ENCODE results near the gene PPP1R3E. TPM values are rescaled to one million over a fixed set of nuclear protein-coding genes. Genes with fewer than 3 reads are reported as not detected.
"Not testable (repeated sequence)": the region's sequence is repeated elsewhere in the genome, so short reads cannot be mapped to it uniquely, and the experiment has no call there.

The PPP1R3E gene
- polyA plus RNA-seq, 12 donors, result 11.7 to 27.1 (median 19.2) TPM; not detected in 1

- DNase-seq, result no peak
Measured at GRCh38 chr14:23299211-23299957, 3.3 kb downstream of the PPP1R3E start.

- DNase-seq, result no peak
Measured at GRCh38 chr14:23297611-23298277, 4.9 kb downstream of the PPP1R3E start.

GRCh38 chr14:23297096-23297495 is 5.6 kb downstream of the PPP1R3E start:
- DNase-seq, result no peak

GRCh38 chr14:23296012-23296777 is 6.5 kb downstream of the PPP1R3E start:
- DNase-seq, result no peak

- peak; percentile 49 for DNase-seq
Measured at GRCh38 chr14:23294734-23295561, 7.7 kb downstream of the PPP1R3E start.

- no peak for DNase-seq
Measured at GRCh38 chr14:23286902-23287479, 15.7 kb downstream of the PPP1R3E start.

- peak; percentile 98 for DNase-seq
Measured at GRCh38 chr14:23286020-23286901, 16.4 kb downstream of the PPP1R3E start, which contains the start of gene HOMEZ. HOMEZ (minus strand) TSS chr14:23286132; CDS start chr14:23285952, 180 bp downstream.

- no peak for DNase-seq
Measured at GRCh38 chr14:23285530-23286019, 17.1 kb downstream of the PPP1R3E start.

GRCh38 chr14:23284654-23285529 is 17.8 kb downstream of the PPP1R3E start:
- DNase-seq, result no peak

- DNase-seq, result no peak
Measured at GRCh38 chr14:23281247-23281646, 21.4 kb downstream of the PPP1R3E start.

- DNase-seq, result not testable (repeated sequence)
Measured at GRCh38 chr14:23277928-23278327, 24.7 kb downstream of the PPP1R3E start.

GRCh38 chr14:23277189-23277588 is 25.5 kb downstream of the PPP1R3E start:
- DNase-seq, result no peak

GRCh38 chr14:23275412-23275811 is 27.2 kb downstream of the PPP1R3E start:
- DNase-seq, result no peak

- no peak for DNase-seq
Measured at GRCh38 chr14:23269193-23269592, 33.5 kb downstream of the PPP1R3E start.

GRCh38 chr14:23260849-23261248 is 41.8 kb downstream of the PPP1R3E start:
- not testable (repeated sequence) for DNase-seq

GRCh38 chr14:23259426-23259825 is 43.2 kb downstream of the PPP1R3E start:
- DNase-seq, result no peak

- no peak for DNase-seq
Measured at GRCh38 chr14:23258256-23258655, 44.4 kb downstream of the PPP1R3E start.

- no peak for DNase-seq
Measured at GRCh38 chr14:23252420-23253333, 50.0 kb downstream of the PPP1R3E start.
